T1000 (cell line): ENCODE measurements around the gene ADK.
"Not testable (repeated sequence)": the region's sequence is repeated elsewhere in the genome, so short reads cannot be mapped to it uniquely, and the experiment has no call there.

Source experiments
- DNase-seq: peaks from one replicate; lab custom pipeline; 2025; ENCODE audit warnings: mixed read lengths; lab: John Stamatoyannopoulos, UW

The ADK gene

GRCh38 chr10:74490551-74490950 lies 339.5 kb downstream of the ADK start:
- DNase-seq = no peak

- no peak for DNase-seq
These were observed 340.0 kb downstream of the ADK start for GRCh38 chr10:74491014-74491413.

- not testable (repeated sequence) for DNase-seq
These were observed 345.3 kb downstream of the ADK start for GRCh38 chr10:74496276-74496675.

DNA sequence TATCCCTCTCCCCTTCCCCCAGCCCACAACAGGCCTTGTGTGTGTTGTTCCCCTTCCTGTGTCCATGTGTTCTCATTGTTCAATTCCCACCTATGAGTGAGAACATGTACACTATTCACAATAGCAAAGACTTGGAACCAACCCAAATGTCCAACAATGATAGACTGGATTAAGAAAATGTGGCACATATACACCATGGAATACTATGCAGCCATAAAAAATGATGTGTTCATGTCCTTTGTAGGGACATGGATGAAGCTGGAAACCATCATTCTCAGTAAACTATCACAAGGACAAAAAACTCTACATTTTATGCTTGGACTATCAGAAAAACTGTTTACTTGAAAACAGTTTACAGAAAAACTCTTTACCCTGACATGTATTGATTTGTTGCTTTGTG lies 347.6 kb downstream of the ADK start:
- DNase-seq = not testable (repeated sequence)

GRCh38 chr10:74500026-74500704 lies 349.1 kb downstream of the ADK start:
- DNase-seq = no peak

DNA sequence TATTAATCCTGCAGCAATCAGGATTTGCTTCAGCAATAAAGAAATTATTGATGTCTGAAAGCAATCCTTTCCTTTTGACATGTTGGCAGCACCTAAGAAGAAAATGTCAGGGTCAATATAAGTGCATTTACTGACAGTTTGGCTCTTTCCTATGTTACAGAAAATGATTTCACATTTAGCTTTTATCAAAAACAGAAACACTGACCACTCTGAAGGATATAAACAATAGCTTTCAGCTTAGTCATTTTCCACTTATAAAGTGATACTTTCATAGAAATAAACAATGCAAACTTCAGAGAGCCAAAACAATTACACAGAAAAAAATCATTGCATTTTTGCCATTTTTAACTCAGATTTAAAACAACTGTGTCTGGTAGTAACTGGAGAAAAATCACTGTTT lies 349.8 kb downstream of the ADK start:
- no peak for DNase-seq

DNA sequence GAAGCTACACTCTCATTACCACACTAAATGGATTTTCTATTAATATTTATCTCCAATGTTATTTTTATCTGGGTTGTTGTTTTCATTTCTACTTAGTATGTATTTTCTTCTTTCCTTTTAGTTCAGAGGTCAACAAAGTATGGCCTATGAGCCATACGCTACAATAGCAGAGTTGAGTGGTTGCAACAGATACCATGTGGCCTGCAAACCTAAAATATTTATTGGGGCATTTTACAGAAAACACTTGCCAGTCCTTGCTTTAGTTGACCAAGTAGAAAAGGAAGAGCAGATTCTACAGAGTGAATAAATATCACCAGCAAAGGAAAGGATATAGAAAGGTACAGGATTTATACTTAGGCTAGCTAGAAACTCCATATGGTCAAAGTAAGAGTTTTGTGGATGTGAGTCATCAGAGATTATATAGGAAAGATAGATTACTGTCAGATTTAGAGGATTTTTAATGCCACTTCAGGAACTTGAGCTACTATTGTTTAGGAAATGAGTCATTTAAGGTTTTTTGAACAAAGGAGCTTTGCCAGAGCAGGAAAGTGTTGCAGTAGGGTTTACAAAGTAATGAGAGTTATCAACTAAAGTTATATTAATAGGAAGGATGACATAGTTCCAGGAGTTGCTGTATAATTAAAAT lies 352.1 kb downstream of the ADK start:
- no peak for DNase-seq

DNA sequence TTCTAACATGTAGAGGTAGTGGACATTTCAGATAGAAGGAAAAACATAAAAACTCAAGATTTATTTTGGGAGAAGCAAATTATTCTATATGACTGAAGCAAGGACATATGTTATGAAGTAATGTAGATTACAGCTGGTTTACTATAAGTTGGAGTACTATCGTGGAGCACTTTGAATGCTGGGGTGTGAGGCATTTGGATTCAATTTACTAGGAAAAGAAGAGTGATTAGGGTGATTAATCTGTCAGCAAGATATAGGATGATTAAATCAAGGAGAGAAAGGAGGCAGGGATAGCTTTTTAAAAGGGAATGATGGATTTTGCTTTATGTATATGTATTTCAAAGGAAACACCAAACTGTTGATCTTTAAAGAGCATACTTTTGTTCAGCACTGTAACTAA lies 356.9 kb downstream of the ADK start:
- no peak for DNase-seq

GRCh38 chr10:74510594-74510993 lies 359.6 kb downstream of the ADK start:
- DNase-seq = no peak

DNA sequence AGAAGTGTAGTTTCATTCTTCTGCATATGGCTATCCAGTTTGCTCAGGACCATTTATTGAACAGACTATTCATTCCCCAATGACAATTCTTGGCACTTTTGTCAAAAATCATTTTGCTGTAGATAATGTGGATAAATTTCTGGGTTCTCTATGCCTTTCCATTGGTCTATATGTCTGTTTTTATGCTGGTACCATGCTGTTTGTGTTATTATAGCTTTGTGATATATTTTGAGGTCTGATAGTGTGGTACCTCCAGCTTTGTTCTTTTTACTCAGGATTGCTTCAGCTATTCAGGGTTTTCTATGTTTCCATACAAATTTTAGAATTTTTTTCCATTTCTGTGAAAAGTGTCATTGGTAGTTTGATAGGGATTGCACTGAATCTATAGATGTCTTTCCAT lies 360.0 kb downstream of the ADK start:
- DNase-seq = no peak

DNA sequence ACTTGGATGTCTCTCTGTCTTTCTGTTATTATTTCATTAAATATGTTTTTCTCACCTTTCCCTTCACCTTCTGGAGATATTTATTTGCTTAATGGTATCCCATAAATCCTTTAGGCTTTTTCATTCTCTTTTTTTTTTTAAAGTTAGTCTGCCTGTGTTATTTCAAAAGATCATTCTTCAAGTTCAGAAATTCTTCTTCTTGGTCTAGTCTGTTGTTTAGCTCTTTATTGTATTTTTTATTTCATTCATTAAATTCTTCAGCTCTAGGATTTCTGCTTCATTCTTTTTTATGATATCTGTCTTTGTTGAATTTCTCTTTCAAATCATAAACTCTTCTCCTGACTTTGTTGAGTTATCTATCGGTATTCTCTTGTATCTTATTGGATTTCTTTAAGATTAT lies 363.3 kb downstream of the ADK start:
- no peak for DNase-seq

GRCh38 chr10:74518061-74518460 lies 367.0 kb downstream of the ADK start:
- DNase-seq = no peak

GRCh38 chr10:74521526-74521925 lies 370.5 kb downstream of the ADK start:
- DNase-seq = no peak

DNA sequence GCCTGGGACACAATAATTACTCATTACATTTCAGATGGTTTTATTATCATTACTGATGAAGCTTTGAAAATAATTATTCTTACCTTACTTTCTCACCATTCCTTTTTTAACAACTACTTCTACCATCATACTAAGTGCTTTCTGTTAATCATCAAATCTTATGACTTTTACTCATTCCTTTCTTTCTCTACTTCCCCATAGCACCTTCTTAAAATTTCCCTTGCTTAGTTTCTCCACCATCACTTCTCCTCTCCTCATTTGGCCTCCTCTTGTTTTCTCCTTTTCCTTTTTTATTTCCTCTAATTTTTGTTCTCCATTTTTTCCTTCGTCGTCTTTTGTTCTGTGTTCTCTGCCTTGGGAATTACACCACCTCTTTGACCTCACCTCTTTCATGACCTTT lies 372.2 kb downstream of the ADK start:
- no peak for DNase-seq

GRCh38 chr10:74525885-74526284 lies 374.9 kb downstream of the ADK start:
- DNase-seq = no peak

DNA sequence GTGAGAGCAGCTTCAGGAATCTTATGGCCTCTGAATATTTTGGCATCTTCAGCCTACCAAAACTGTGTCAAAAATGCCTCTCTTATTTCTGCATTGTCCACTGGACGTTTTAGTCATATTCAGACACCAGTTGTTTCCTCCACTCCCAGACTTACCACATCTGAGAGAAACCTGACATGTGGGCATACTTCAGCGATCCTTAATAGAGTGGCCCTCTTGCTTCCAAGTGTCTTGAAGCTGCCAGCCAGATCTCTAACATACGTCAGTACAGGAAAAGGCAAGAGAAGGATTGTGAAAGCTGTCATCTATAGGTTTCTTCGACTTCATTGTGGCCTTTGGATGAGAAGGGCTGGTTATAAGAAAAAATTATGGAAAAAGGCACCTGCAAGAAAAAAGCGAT lies 376.6 kb downstream of the ADK start:
- DNase-seq = not testable (repeated sequence)

DNA sequence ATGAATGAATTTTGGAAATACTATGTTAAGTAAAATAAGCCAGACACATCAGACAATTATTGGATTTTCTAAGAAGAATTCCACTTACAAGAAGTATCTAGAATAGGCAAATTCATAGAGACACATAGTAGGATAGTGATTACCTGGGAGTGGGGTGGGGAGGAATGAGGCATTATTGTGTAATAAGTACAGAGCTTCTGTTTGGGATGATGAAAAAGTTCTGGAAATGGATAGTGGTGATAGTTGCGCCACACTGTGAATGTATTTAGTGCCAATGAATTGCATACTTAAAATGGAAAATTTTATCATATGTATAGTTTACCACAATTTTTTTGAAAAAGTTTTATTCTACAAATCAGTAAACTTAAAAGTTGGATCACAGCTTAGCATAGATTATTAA lies 378.2 kb downstream of the ADK start:
- no peak for DNase-seq

- DNase-seq = no peak
These were observed 380.0 kb downstream of the ADK start for GRCh38 chr10:74530981-74531380.

- no peak for DNase-seq
These were observed 388.3 kb downstream of the ADK start for GRCh38 chr10:74539317-74539716.

DNA sequence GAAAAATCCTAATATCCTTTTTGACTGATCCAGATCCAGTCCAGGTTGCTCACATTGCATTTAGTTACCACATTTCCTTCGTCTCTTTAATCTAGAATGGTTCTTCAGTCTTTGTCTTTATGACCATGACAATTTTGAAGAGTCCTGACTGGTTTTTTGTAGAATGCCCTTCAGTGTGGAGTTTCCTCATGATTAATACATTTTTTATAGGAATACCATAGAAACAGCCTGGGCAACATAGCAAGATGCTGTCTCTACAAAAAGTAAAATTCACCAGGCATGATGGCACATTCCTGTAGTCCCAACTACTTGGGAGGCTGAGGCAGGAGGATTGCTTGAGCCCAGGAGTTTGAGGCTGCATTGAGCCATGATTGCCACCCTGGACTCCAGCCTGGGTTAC lies 390.4 kb downstream of the ADK start:
- DNase-seq = no peak

DNA sequence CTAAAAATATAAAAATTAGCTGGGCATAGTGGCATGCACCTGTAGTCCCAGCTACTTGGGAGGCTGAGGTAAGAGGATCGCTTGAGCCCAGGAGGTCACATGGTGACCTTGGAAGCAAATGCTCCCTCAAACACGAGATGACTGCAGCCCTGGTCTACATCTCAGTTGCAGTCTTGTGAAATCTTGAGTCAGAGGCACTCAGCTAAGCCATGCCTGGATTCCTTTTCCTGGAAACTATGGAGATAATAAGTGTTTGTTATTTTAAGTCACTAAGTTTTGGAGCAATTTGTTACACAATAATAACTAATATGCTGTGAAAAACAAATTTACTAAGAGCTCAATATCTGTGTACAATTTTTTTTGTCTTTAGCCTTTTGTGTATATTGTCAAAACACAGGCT lies 391.1 kb downstream of the ADK start:
- no peak for DNase-seq

DNA sequence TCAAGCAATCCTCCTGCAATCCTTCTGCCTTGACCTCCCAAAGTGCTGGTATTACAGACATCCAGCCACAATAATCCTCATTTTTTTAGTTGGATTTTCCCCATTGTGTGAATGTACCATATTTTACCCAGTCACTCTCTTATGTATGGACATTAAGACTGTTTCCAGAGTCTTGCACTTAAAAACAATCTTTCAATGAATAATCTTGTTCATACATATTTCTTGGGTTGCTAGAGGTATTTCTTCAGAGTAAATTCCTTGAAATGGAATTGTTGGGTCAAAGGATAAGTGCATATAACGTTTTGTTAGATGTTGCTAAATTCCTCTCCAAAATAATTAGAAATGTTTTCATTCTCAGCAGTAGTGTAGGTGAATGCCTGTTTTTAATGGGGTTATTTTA lies 392.3 kb downstream of the ADK start:
- DNase-seq = no peak

GRCh38 chr10:74544106-74544505 lies 393.1 kb downstream of the ADK start:
- DNase-seq = no peak

DNA sequence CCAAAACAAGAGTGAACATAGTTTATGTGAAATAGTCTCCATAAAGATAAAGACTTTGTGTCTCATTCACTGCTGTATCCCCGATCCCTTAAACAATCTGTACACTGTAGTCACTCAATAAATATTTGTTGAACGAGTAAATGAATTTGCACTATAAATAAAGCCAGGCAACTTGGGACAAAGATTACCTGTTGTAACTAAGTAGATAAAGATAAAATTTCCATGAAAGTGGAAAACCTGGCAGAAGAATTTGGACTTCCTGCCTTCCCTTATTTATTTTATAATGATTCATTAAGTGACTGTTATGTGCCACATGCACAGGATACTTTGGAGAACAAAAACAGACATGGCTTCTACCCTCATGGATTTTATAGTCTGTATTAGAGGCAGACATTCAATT lies 397.7 kb downstream of the ADK start:
- DNase-seq = no peak
